ENCODE data around the gene LIG3.

Gene LIG3

DNA sequence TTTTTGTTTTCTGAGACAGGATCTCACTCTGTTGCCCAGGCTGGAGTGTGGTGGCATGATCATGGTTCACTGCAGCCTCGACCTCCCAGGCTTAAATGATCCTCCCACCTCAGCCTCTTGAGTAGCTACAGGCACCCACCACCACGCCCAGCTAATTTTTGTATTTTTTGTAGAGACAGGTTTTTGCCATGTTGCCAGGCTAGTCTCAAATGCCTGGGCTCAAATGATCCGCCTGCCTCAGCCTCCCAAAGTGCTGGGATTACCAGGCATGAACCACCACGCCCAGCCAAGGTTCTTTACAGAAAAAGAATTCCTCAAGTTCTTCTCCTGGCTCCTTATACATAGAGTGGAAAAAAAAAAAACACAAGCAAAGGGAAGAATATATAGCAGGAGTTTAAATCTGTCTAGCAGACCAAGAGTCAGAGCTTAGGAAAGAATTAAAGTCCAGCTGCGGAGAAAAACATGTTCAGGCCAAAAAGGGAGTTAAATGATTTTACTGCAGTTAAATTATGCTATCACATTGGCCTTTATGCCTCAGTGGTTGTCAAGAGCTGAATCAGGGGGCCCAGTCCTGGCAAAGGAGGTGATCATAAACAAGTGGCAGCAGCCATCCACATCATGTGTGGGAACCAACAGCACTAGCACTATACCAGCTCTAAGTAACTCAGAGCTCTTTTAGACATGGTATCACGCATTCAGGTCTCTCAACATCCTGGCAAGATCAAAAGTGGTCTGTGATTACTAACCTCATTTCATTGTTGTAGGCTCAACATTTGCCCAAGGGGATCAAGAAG is 39.3 kb downstream of the LIG3 start:
- Histone ChIP-seq H3K79me2 (ENCODE audit: insufficient read depth, low read length) (no peaks in the 10 kb centered on the region), H3K27ac (ENCODE audit: low read length) (no peak overlapping the region), H3K4me3 (ENCODE audit: low read depth in 1 of 2, low read length in 2 of 2) (no peak overlapping the region), H2AFZ (ENCODE audit: low read depth, low read length) (no peak overlapping the region), H3K4me2 (ENCODE audit: insufficient read depth, low read length) (no peak overlapping the region), H3K9me3 (ENCODE audit: insufficient read depth, low read length, severe bottlenecking) (no peaks in the 10 kb centered on the region), H3K36me3 (ENCODE audit: insufficient read depth, low read length) (peaks cover 60% of the 10 kb centered on the region), H3K4me1 (ENCODE audit: insufficient read depth, low read length) (peaks cover 15% of the 10 kb centered on the region), H3K9ac (ENCODE audit: low read depth, low read length) (no peak overlapping the region), H4K20me1 (ENCODE audit: insufficient read depth, low read length) (no peaks in the 10 kb centered on the region), H3K27me3 (ENCODE audit: insufficient read depth, low read length, poor library complexity) (no peaks in the 10 kb centered on the region)
- ATAC-seq (ENCODE audit: insufficient read depth, low read depth) = no peak
- TF ChIP-seq, protein P1, sequence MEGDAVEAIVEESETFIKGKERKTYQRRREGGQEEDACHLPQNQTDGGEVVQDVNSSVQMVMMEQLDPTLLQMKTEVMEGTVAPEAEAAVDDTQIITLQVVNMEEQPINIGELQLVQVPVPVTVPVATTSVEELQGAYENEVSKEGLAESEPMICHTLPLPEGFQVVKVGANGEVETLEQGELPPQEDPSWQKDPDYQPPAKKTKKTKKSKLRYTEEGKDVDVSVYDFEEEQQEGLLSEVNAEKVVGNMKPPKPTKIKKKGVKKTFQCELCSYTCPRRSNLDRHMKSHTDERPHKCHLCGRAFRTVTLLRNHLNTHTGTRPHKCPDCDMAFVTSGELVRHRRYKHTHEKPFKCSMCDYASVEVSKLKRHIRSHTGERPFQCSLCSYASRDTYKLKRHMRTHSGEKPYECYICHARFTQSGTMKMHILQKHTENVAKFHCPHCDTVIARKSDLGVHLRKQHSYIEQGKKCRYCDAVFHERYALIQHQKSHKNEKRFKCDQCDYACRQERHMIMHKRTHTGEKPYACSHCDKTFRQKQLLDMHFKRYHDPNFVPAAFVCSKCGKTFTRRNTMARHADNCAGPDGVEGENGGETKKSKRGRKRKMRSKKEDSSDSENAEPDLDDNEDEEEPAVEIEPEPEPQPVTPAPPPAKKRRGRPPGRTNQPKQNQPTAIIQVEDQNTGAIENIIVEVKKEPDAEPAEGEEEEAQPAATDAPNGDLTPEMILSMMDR (IDR thresholded peaks at IDR 0.05; ENCODE audit: borderline replicate concordance, extremely low read depth, low read length, poor library complexity, severe bottlenecking) = no peak
- TF ChIP-seq EZH2 (IDR thresholded peaks at IDR 0.05; ENCODE audit: borderline replicate concordance, low read depth, low read length, severe bottlenecking) = no peak
- no peak for DNase-seq

DNA sequence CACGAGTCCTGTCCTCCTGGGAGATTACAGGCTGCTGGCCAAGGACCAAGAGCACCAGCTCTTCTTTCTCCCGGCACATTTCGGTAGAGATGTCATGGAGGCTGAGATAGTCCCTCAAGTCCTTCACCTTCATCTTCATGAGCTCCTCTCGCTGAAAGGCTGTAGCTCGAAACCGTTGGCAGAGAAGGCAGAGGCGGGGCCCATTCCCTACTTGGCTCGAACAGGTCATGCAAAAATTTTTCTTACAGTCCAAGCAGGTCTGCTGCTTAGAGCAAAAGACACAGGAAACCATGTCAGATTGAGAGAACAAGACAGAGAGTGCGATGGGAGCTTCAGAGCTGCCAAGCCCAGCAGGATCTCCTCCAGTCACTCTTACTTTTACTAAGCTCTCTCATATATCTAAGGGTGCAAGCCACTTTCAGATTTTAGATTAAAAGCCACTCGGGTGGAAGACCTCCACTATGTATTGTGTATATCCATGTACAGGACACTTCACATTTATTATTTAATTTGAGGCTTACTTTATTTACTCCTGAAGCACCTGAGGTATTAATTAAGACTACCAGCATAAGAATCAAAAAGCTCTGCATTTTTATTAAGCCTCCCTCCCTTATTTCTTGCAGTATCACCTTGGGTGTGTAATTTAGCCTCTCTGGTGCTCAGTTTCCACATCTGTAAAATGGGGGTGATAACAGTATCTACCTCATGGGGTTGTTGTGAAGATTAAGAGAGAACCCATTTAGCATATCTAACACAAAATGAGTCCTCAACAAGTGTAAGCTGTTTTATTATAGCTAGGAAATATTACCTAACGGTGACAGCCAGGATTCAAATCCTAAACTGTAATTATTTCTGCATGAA is 41.4 kb downstream of the LIG3 start:
- ATAC-seq (ENCODE audit: insufficient read depth, low read depth) = no peak
- Histone ChIP-seq H3K79me2 (ENCODE audit: insufficient read depth, low read length) (no peaks in the 10 kb centered on the region), H3K9me3 (ENCODE audit: insufficient read depth, low read length, severe bottlenecking) (no peaks in the 10 kb centered on the region)

DNA sequence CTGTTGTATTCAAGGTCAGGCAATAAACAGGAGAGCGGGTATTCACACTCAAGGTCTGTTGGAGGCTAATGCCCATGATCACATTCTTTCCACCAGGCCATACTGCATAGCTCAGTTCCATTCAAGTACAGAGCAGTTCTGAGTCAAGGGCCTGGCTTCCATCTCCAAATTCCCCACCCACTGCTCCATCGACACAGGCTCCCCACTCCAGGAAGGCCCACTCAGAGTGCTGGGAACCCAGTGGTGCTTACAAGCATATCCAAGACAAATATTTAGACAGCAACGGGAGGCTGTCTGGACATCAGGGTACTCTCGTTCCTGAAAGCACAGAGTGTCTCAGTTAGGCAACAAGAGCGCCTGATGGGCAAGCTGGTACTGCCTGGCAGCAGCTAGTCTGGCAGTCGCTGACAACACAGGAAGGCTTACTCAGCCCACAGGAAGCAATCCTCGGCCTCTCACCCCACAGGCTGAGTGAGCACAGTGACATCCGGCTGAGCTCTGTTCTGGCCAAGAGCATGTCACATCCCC is 42.3 kb downstream of the LIG3 start:
- H3K4me3 ChIP-seq (ENCODE audit: low read depth in 1 of 2, low read length in 2 of 2) = peak overlapping the region in 1 of 2 experiments; percentile 47; a peak in 2 of 4 replicates
- peak; percentile 100 for ATAC-seq (ENCODE audit: insufficient read depth, low read depth)
- no peaks in the 10 kb centered on the region for H3K79me2 ChIP-seq (ENCODE audit: insufficient read depth, low read length)
- no peak for TF ChIP-seq EZH2 (IDR thresholded peaks at IDR 0.05; ENCODE audit: borderline replicate concordance, low read depth, low read length, severe bottlenecking)
- TF ChIP-seq, protein P1 (IDR thresholded peaks at IDR 0.05; ENCODE audit: borderline replicate concordance, extremely low read depth, low read length, poor library complexity, severe bottlenecking) = no peak
- no peaks in the 10 kb centered on the region for H3K9me3 ChIP-seq (ENCODE audit: insufficient read depth, low read length, severe bottlenecking)
- peak overlapping the region; percentile 79 for H3K27ac ChIP-seq (ENCODE audit: low read length)
- H3K36me3 ChIP-seq (ENCODE audit: insufficient read depth, low read length) = peaks cover 42% of the 10 kb centered on the region
- H3K27me3 ChIP-seq (ENCODE audit: insufficient read depth, low read length, poor library complexity) = no peaks in the 10 kb centered on the region
- peak overlapping the region; percentile 44 for H3K9ac ChIP-seq (ENCODE audit: low read depth, low read length)
- peak overlapping the region; percentile 57 for H3K4me2 ChIP-seq (ENCODE audit: insufficient read depth, low read length)
- peak overlapping the region; percentile 60; the same call in 1 of the 2 replicates for H2AFZ ChIP-seq (ENCODE audit: low read depth, low read length)
- H4K20me1 ChIP-seq (ENCODE audit: insufficient read depth, low read length) = no peaks in the 10 kb centered on the region
- peak; percentile 75 for DNase-seq
- H3K4me1 ChIP-seq (ENCODE audit: insufficient read depth, low read length) = peaks cover 15% of the 10 kb centered on the region

More for the DNA sequence above, 41.4 kb downstream of the LIG3 start:
- H4K20me1 ChIP-seq (ENCODE audit: insufficient read depth, low read length) = no peaks in the 10 kb centered on the region
- H3K4me3 ChIP-seq (ENCODE audit: low read depth in 1 of 2, low read length in 2 of 2) = no peak overlapping the region
- H3K4me1 ChIP-seq (ENCODE audit: insufficient read depth, low read length) = peaks cover 15% of the 10 kb centered on the region
- H3K9ac ChIP-seq (ENCODE audit: low read depth, low read length) = 0 out of 2 replicates have a peak overlapping the region, but pooled peaks have one; percentile 44
- TF ChIP-seq, protein P1 (IDR thresholded peaks at IDR 0.05; ENCODE audit: borderline replicate concordance, extremely low read depth, low read length, poor library complexity, severe bottlenecking) = no peak
- TF ChIP-seq EZH2 (IDR thresholded peaks at IDR 0.05; ENCODE audit: borderline replicate concordance, low read depth, low read length, severe bottlenecking) = no peak
- peak overlapping the region; percentile 79; the same call in 1 of the 2 replicates for H3K27ac ChIP-seq (ENCODE audit: low read length)
- H3K4me2 ChIP-seq (ENCODE audit: insufficient read depth, low read length) = no peak overlapping the region
- no peak for DNase-seq
- H2AFZ ChIP-seq (ENCODE audit: low read depth, low read length) = no peak overlapping the region
- H3K27me3 ChIP-seq (ENCODE audit: insufficient read depth, low read length, poor library complexity) = no peaks in the 10 kb centered on the region
- peaks cover 50% of the 10 kb centered on the region for H3K36me3 ChIP-seq (ENCODE audit: insufficient read depth, low read length)
